ENCODE data around the gene RSPRY1.

DNA sequence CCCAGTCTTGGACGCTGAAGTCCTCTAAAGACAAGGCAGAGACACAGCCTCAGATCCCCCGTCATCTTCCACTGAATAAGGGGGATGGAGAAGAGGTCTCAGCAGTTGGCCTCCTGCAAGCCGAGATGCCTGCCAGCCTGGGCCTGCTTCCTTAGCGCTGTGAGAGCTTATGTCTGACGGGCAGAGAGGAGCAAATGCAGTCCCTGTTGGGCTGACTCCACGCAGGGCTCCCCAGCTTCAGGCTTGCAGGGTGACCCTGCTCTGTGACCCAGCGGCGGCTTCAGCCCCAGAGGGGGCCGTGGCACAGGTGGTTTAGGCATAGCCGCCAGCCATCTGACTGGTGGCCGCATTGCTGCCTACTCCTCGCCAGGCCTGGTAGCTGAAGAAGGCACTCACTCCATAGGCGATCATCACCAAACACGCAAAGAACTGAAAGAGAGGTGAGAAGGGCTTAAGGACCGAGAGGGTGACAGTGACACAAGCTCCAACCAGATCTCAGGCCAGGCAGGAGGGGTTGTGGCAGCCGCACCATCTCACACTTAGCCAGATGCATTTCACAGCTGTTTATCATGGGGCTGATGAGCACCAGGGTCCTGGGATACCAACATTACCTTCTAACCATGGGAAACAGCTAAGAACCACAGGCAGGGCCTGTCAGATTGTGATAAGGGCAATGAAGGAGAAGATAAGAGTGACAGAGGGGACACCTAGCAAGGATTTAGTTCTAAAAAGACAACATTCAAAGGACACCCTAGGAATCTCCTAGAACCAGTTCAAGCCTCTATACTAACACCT, 70.7 kb downstream of the RSPRY1 start:
- TF ChIP-seq POLR2A (IDR thresholded peaks at IDR 0.05), result no peak
- TF ChIP-seq, protein P1, sequence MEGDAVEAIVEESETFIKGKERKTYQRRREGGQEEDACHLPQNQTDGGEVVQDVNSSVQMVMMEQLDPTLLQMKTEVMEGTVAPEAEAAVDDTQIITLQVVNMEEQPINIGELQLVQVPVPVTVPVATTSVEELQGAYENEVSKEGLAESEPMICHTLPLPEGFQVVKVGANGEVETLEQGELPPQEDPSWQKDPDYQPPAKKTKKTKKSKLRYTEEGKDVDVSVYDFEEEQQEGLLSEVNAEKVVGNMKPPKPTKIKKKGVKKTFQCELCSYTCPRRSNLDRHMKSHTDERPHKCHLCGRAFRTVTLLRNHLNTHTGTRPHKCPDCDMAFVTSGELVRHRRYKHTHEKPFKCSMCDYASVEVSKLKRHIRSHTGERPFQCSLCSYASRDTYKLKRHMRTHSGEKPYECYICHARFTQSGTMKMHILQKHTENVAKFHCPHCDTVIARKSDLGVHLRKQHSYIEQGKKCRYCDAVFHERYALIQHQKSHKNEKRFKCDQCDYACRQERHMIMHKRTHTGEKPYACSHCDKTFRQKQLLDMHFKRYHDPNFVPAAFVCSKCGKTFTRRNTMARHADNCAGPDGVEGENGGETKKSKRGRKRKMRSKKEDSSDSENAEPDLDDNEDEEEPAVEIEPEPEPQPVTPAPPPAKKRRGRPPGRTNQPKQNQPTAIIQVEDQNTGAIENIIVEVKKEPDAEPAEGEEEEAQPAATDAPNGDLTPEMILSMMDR (IDR thresholded peaks at IDR 0.05), result no peak

Data from tibial nerve (tissue), 3 donors.